CD4-positive, alpha-beta T cell (primary cell): Measurements from ENCODE around the gene TEX13A. TPM values are rescaled to one million over a fixed set of nuclear protein-coding genes. Genes with fewer than 3 reads are reported as not detected.

ENCODE experiments used
- ATAC-seq: fragments of 200-7000 bp; cut with Tn5 transposase; one replicate; pipeline ENCODE4 v1.10.0; 2022; ENCODE audit warnings: mild to moderate bottlenecking; ENCODE audit not compliant: poor library complexity
- CTCF ChIA-PET: fragments of 350-600 bp; sonication (Branson Sonifier 250); formaldehyde crosslinking; loops from one replicate; lab custom pipeline; 2021; ENCODE audit warnings: antibody characterized with exemption, inconsistent platforms; lab: Charles Lee
- POLR2A ChIA-PET: fragments of 350-600 bp; sonication (Branson Sonifier 250); formaldehyde crosslinking; loops from one replicate; lab custom pipeline; 2021; ENCODE audit warnings: antibody characterized with exemption, inconsistent platforms; lab: Charles Lee
- DNase-seq, 14 experiments: peaks; one replicate each; pipeline ENCODE4 v3.0.0-alpha.2; 2013 to 2020; ENCODE audit warnings: mixed read lengths in 2 of 14
- H3K27ac ChIP-seq, 2 donors: one replicate each; pipeline versions ENCODE4 v1.5.1 to v1.7.0; 2013; ENCODE audit warnings: low read length in 2 of 2, low read depth in 1 of 2, mild to moderate bottlenecking in 1 of 2
- H3K27me3 ChIP-seq, 2 experiments: 1 replicate in 1 of 2; 2 replicates in 1 of 2; pipeline versions ENCODE4 v1.6.1 to v1.7.0; 2013; ENCODE audit warnings: low read length in 2 of 2, control low read depth in 1 of 2, mild to moderate bottlenecking in 1 of 2, moderate library complexity in 1 of 2; ENCODE audit not compliant: insufficient read depth in 2 of 2, control insufficient read depth in 1 of 2
- H3K36me3 ChIP-seq: one replicate; pipeline ENCODE4 v1.6.1; 2013; ENCODE audit warnings: low read length, control low read depth; ENCODE audit not compliant: insufficient read depth
- H3K4me1 ChIP-seq: one replicate; pipeline ENCODE4 v1.6.1; 2013; ENCODE audit warnings: low read length, control low read depth; ENCODE audit not compliant: insufficient read depth
- H3K4me3 ChIP-seq: one replicate; pipeline ENCODE4 v1.5.1; 2013; ENCODE audit warnings: mild to moderate bottlenecking, low read length, moderate library complexity
- H3K9me3 ChIP-seq, 2 experiments: 1 replicate in 1 of 2; 2 replicates in 1 of 2; pipeline versions ENCODE4 v1.6.1 to v1.7.0; 2013; ENCODE audit warnings: low read length in 2 of 2, mild to moderate bottlenecking in 2 of 2, control low read depth in 1 of 2, moderate library complexity in 1 of 2; ENCODE audit not compliant: control insufficient read depth in 1 of 2, insufficient read depth in 1 of 2
- H3K27ac Mint-ChIP-seq: one replicate; pipeline ENCODE4 v1.8.0; 2020; ENCODE audit warnings: mixed read lengths
- H3K27me3 Mint-ChIP-seq: one replicate; pipeline ENCODE4 v1.8.0; 2021; ENCODE audit warnings: mixed read lengths
- H3K36me3 Mint-ChIP-seq: one replicate; pipeline ENCODE4 v1.8.0; 2021; ENCODE audit warnings: low read depth, mixed read lengths
- H3K4me1 Mint-ChIP-seq: one replicate; pipeline ENCODE4 v1.8.0; 2021; ENCODE audit warnings: low read depth, mixed read lengths
- H3K4me3 Mint-ChIP-seq: one replicate; pipeline ENCODE4 v1.8.0; 2020; ENCODE audit warnings: mild to moderate bottlenecking, mixed read lengths
- H3K9me3 Mint-ChIP-seq: one replicate; pipeline ENCODE4 v1.8.0; 2020; ENCODE audit warnings: mixed read lengths
- CTCF ChIP-seq: fragments of 200-600 bp; IDR thresholded peaks from one replicate; pipeline ENCODE4 v1.8.0; 2022; ENCODE audit warnings: antibody characterized with exemption, mild to moderate bottlenecking
- intact Hi-C, 2 experiments: fragments of 100-400 bp; cut with DNase I in 1 of 2; cut with micrococcal nuclease in 1 of 2; formaldehyde crosslinking; loops; one replicate each; pipeline versions ENCODE4 v1.15.1 to v1.9.0; 2023 to 2025; cut with DNase I, micrococcal nuclease
- polyA plus RNA-seq, 2 donors: library from polyadenylated mRNA; unstranded; fragments of 120-200 nt; gene quantifications; one replicate each; pipeline ENCODE4 v1.2.1, GENCODE V29; 2013
- total RNA-seq, 174 experiments: library from RNA in 2 of 174; stranded (reverse) in 2 of 174; gene quantifications; one replicate each; pipeline ENCODE4 v1.2.3 and lab custom pipeline; 2021 to 2026

Gene TEX13A
- total RNA-seq: not detected
- polyA plus RNA-seq (2013, experiment 1 of 2): not detected
- not detected for polyA plus RNA-seq (2013, experiment 2 of 2)
- total RNA-seq (lab: John Stamatoyannopoulos, UW): 0 to 0.08 (median 0) reads per million in 172 experiments

- Histone ChIP-seq H3K27ac (no peak within 1 kb of the TSS), H3K36me3 (no peaks in the 10 kb centered on the region), H3K4me1 (no peaks in the 10 kb centered on the region), H3K9me3 (peaks cover 0 to 13% of the 10 kb centered on the region in 2 experiments), H3K27me3 (no peaks in the 10 kb centered on the region), H3K4me3 (no peak within 1 kb of the TSS)
- Mint-ChIP-seq H3K9me3 (no peaks in the 10 kb centered on the region), H3K27ac (no peak within 1 kb of the TSS), H3K36me3 (no peaks in the 10 kb centered on the region), H3K4me1 (no peaks in the 10 kb centered on the region), H3K27me3 (no peaks in the 10 kb centered on the region), H3K4me3 (no peak within 1 kb of the TSS)
- ChIA-PET CTCF (no interaction called here), POLR2A (no interaction called here)
- ATAC-seq (no peak), DNase-seq (no peak)
- TF ChIP-seq CTCF: no peak
- intact Hi-C loops: no loop called here
Observed at GRCh38 chrX:105220636-105221035, at the start of gene TEX13A. Gene TEX13A, minus strand, starts transcription at chrX:105220694. Its CDS starts 297 bp downstream, at chrX:105220397.

- intact Hi-C loops: no loop called here
- Mint-ChIP-seq H3K27me3 (no peaks in the 10 kb centered on the region), H3K36me3 (no peaks in the 10 kb centered on the region), H3K9me3 (peaks cover 2% of the 10 kb centered on the region), H3K27ac (no peak overlapping the region), H3K4me1 (no peaks in the 10 kb centered on the region), H3K4me3 (no peak overlapping the region)
- Histone ChIP-seq H3K9me3 (no peaks in the 10 kb centered on the region), H3K4me1 (no peaks in the 10 kb centered on the region), H3K27me3 (no peaks in the 10 kb centered on the region), H3K27ac (no peak overlapping the region), H3K4me3 (no peak overlapping the region), H3K36me3 (no peaks in the 10 kb centered on the region)
- POLR2A ChIA-PET: no interaction called here
- ATAC-seq (no peak), DNase-seq (no peak)
- CTCF ChIA-PET: no interaction called here
- no peak for TF ChIP-seq CTCF
Observed at GRCh38 chrX:105269386-105269785, 48.9 kb upstream of the TEX13A start.

- Histone ChIP-seq H3K27ac (no peak overlapping the region), H3K4me3 (no peak overlapping the region), H3K9me3 (no peaks in the 10 kb centered on the region), H3K36me3 (no peaks in the 10 kb centered on the region), H3K4me1 (no peaks in the 10 kb centered on the region), H3K27me3 (no peaks in the 10 kb centered on the region)
- H3K9me3 Mint-ChIP-seq: peaks cover 3% of the 10 kb centered on the region
- ChIA-PET CTCF (no interaction called here), POLR2A (no interaction called here)
- ATAC-seq (no peak), DNase-seq (no peak)
- no peak overlapping the region for H3K27ac Mint-ChIP-seq
- no peaks in the 10 kb centered on the region for H3K36me3 Mint-ChIP-seq
- no peaks in the 10 kb centered on the region for H3K4me1 Mint-ChIP-seq
- intact Hi-C loops: no loop called here
- no peak for TF ChIP-seq CTCF
- H3K4me3 Mint-ChIP-seq: no peak overlapping the region
- H3K27me3 Mint-ChIP-seq: no peaks in the 10 kb centered on the region
Observed at GRCh38 chrX:105267167-105267566, 46.7 kb upstream of the TEX13A start.
